PC-9 (cell line): ENCODE data around the gene MBNL1. TPM values are rescaled to one million over a fixed set of nuclear protein-coding genes. Genes with fewer than 3 reads are reported as not detected.

Experiments used
- BruUV-seq: library from RNA; stranded (reverse); fragments of 400-500 nt; replicated peaks from 2 replicates; lab custom pipeline; 2021; lab: Mats Ljungman, UMichigan
- CTCF ChIA-PET: fragments of 300-600 bp; sonication (Branson Sonifier 250); formaldehyde crosslinking; loops from one replicate; lab custom pipeline; 2022; ENCODE audit warnings: antibody characterized with exemption; lab: Charles Lee
- POLR2A ChIA-PET: fragments of 300-600 bp; sonication (Branson Sonifier 250); formaldehyde crosslinking; loops from one replicate; lab custom pipeline; 2022; ENCODE audit warnings: antibody characterized with exemption; ENCODE audit not compliant: unreplicated experiment; lab: Charles Lee
- DNase-seq, 2 experiments: peaks; one replicate each; pipeline versions ENCODE4 v3.0.0 to v3.0.0-alpha.2; 2015 to 2022; ENCODE audit warnings: mixed read lengths in 1 of 2
- H2AFZ ChIP-seq: fragments of 200-600 bp; sonication (generic); 2 replicates; pipeline ENCODE4 v1.8.1; 2017; ENCODE audit warnings: antibody characterized with exemption
- H3F3A ChIP-seq: fragments of 200-600 bp; sonication (generic); 2 replicates; pipeline ENCODE4 v1.8.1; 2017; ENCODE audit warnings: antibody characterized with exemption, mild to moderate bottlenecking, low read depth; ENCODE audit not compliant: insufficient read depth
- H3K27ac ChIP-seq: fragments of 200-600 bp; sonication (generic); 2 replicates; pipeline ENCODE4 v1.6.1; 2016; ENCODE audit warnings: mixed run types
- H3K27me3 ChIP-seq: fragments of 200-600 bp; sonication (generic); 2 replicates; pipeline ENCODE4 v1.6.1; 2016; ENCODE audit warnings: low read depth, mixed run types; ENCODE audit not compliant: insufficient read depth
- H3K36me3 ChIP-seq: fragments of 200-600 bp; sonication (generic); 2 replicates; pipeline ENCODE4 v1.6.1; 2016; ENCODE audit warnings: low read depth, mixed run types
- H3K4me1 ChIP-seq: fragments of 200-600 bp; sonication (generic); replicated peaks from 2 replicates; pipeline ENCODE4 v1.6.1; 2016; ENCODE audit warnings: mixed run types; ENCODE audit not compliant: insufficient read depth
- H3K4me2 ChIP-seq: fragments of 200-600 bp; sonication (generic); 2 replicates; pipeline ENCODE4 v1.6.1; 2017; ENCODE audit warnings: mixed run types
- H3K4me3 ChIP-seq: fragments of 200-600 bp; sonication (generic); 2 replicates; pipeline ENCODE4 v1.6.1; 2016; ENCODE audit warnings: mixed run types
- H3K79me2 ChIP-seq: fragments of 200-600 bp; sonication (generic); 2 replicates; pipeline ENCODE4 v1.6.1; 2017; ENCODE audit warnings: low read depth, mixed run types
- H3K9me2 ChIP-seq: fragments of 200-600 bp; sonication (generic); 2 replicates; pipeline ENCODE4 v1.8.1; 2017; ENCODE audit warnings: mild to moderate bottlenecking; ENCODE audit not compliant: insufficient read depth
- H3K9me3 ChIP-seq: fragments of 200-600 bp; sonication (generic); 2 replicates; pipeline ENCODE4 v1.8.1; 2016; ENCODE audit warnings: low read depth; ENCODE audit not compliant: insufficient read depth
- H4K20me1 ChIP-seq: fragments of 200-600 bp; sonication (generic); 2 replicates; pipeline ENCODE4 v1.8.1; 2017; ENCODE audit not compliant: insufficient read depth
- CTCF ChIP-seq: fragments of 200-600 bp; sonication (generic); conservative IDR thresholded peaks from 2 replicates; pipeline ENCODE4 v1.6.1; 2017; ENCODE audit warnings: mixed run types, antibody characterized with exemption, mild to moderate bottlenecking, moderate library complexity
- EZH2 ChIP-seq: fragments of 200-600 bp; sonication (generic); IDR thresholded peaks from 2 replicates; pipeline ENCODE4 v1.8.0; 2017; ENCODE audit warnings: antibody characterized with exemption, low read depth
- intact Hi-C: fragments of 100-400 bp; cut with micrococcal nuclease; formaldehyde crosslinking; loops from one replicate; pipeline ENCODE4 v1.10.0; 2022; ENCODE audit not compliant: unreplicated experiment
- total RNA-seq: library from RNA; stranded (reverse); gene quantifications from 2 replicates; pipeline ENCODE4 v1.2.3, GENCODE V29; 2021

The MBNL1 gene
- total RNA-seq, 1 experiment from 2014 or later: 176 TPM

- Histone ChIP-seq H3K9me2 (no peaks in the 10 kb centered on the region), H3K27ac (no peak overlapping the region), H3K27me3 (no peaks in the 10 kb centered on the region), H3K79me2 (peaks cover 74% of the 10 kb centered on the region), H2AFZ (no peak overlapping the region), H3K9me3 (peaks cover 6% of the 10 kb centered on the region; the same call in 1 of the 2 replicates), H3K4me2 (no peak overlapping the region), H4K20me1 (peaks cover 8% of the 10 kb centered on the region; the same call in 1 of the 2 replicates), H3K36me3 (peaks cover 13% of the 10 kb centered on the region; the same call in 1 of the 2 replicates), H3K4me1 (peaks cover 43% of the 10 kb centered on the region), H3K4me3 (no peak overlapping the region), H3F3A (peaks cover 11% of the 10 kb centered on the region)
- ChIA-PET POLR2A (no interaction called here), CTCF (interaction anchor here (0.5 kb wide), 1 partner anchor 40 kb away, joined by 4 read pairs; no protein-coding TSS in a partner anchor)
- no TSS peak for BruUV-seq
- no peak for TF ChIP-seq EZH2
- no peak for TF ChIP-seq CTCF
- intact Hi-C loops: no loop called here
- DNase-seq: no peak
Observed at GRCh38 chr3:152309031-152309430, 40.3 kb downstream of the MBNL1 start.

- POLR2A ChIA-PET: no interaction called here
- BruUV-seq: no TSS peak
- Histone ChIP-seq H3F3A (peaks cover 11% of the 10 kb centered on the region), H3K27ac (no peak overlapping the region), H3K4me3 (no peak overlapping the region), H3K9me3 (peaks cover 6% of the 10 kb centered on the region; the same call in 1 of the 2 replicates), H2AFZ (no peak overlapping the region), H3K9me2 (no peaks in the 10 kb centered on the region), H3K27me3 (no peaks in the 10 kb centered on the region), H3K36me3 (peaks cover 13% of the 10 kb centered on the region; the same call in 1 of the 2 replicates), H3K4me1 (peaks cover 36% of the 10 kb centered on the region), H3K79me2 (peaks cover 76% of the 10 kb centered on the region), H4K20me1 (peaks cover 8% of the 10 kb centered on the region; the same call in 1 of the 2 replicates), H3K4me2 (no peak overlapping the region)
- CTCF ChIA-PET: interaction anchor here (0.5 kb wide), 1 partner anchor 40 kb away, joined by 4 read pairs; no protein-coding TSS in a partner anchor
- intact Hi-C loops: no loop called here
- DNase-seq: no peak
- no peak for TF ChIP-seq CTCF
- no peak for TF ChIP-seq EZH2
Observed at GRCh38 chr3:152309535-152310307, 41.0 kb downstream of the MBNL1 start.

GRCh38 chr3:152313430-152313829 lies 44.7 kb downstream of the MBNL1 start:
- H3K4me1 ChIP-seq: no peaks in the 10 kb centered on the region
- CTCF ChIA-PET: no interaction called here
- no peaks in the 10 kb centered on the region for H3F3A ChIP-seq
- H3K27me3 ChIP-seq: no peaks in the 10 kb centered on the region
- BruUV-seq: no TSS peak
- TF ChIP-seq CTCF: no peak
- no peak for TF ChIP-seq EZH2
- H3K9me2 ChIP-seq: 0 out of 2 replicates have a peak, but pooled peaks cover 4% of the 10 kb centered on the region
- H3K9me3 ChIP-seq: 0 out of 2 replicates have a peak, but pooled peaks cover 6% of the 10 kb centered on the region
- H3K4me2 ChIP-seq: no peak overlapping the region
- no peak overlapping the region for H2AFZ ChIP-seq
- H3K79me2 ChIP-seq: peaks cover 78% of the 10 kb centered on the region
- POLR2A ChIA-PET: no interaction called here
- peaks cover 8% of the 10 kb centered on the region; the same call in 1 of the 2 replicates for H4K20me1 ChIP-seq
- H3K27ac ChIP-seq: no peak overlapping the region
- H3K4me3 ChIP-seq: no peak overlapping the region
- no peak for DNase-seq
- peaks cover 5% of the 10 kb centered on the region; the same call in 1 of the 2 replicates for H3K36me3 ChIP-seq
- intact Hi-C loops: no loop called here
